Activated CD4-positive, alpha-beta T cell treated with anti-CD3 and anti-CD28 coated beads for 24 hours (primary cell): ENCODE data around the gene BMP6.
A peak's percentile ranks its signal among the peaks of the same experiment; 100 is the strongest.

Source experiments
- DNase-seq, 2 donors: peaks; one replicate each; pipeline ENCODE4 v3.0.0-alpha.2; 2020; ENCODE audit warnings: low read depth in 2 of 2

BMP6 gene

GRCh38 chr6:7725849-7726415 is at the start of gene BMP6:
TSS of gene BMP6 (plus strand) at chr6:7726099. CDS start at chr6:7726956, 857 bp downstream.
- peak; percentile 26 to 43 for DNase-seq

- DNase-seq = no peak
Observed at GRCh38 chr6:7677229-7677628, 48.7 kb upstream of the BMP6 start.

- DNase-seq = no peak
Observed at GRCh38 chr6:7680393-7681075, 45.4 kb upstream of the BMP6 start.

- no peak for DNase-seq
Observed at GRCh38 chr6:7681449-7681848, 44.5 kb upstream of the BMP6 start.

- DNase-seq = no peak
Observed at GRCh38 chr6:7684076-7684475, 41.8 kb upstream of the BMP6 start.

- DNase-seq = no peak
Observed at GRCh38 chr6:7684843-7685242, 41.1 kb upstream of the BMP6 start.

DNA sequence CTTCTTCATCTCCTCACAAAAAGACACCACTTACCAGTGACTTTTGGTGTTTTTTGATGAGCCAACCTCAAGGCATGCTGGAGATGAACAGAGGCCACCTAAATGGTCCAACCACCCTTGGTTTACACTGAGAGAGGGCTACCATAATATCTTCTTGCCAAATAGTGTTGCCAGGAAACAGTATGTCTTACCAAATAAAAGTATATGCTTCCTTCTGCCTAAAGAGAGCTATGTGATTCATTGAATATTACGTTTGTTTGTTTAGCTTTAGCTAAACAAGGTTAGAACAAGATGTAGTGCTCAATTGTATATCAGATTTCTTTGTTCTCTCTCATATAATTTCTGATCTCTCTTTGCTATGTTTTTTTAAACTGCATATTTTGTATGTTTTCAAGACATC is 40.6 kb upstream of the BMP6 start:
- no peak for DNase-seq

- DNase-seq = no peak
Observed at GRCh38 chr6:7687145-7688111, 38.5 kb upstream of the BMP6 start.

- no peak for DNase-seq
Observed at GRCh38 chr6:7691021-7691420, 34.9 kb upstream of the BMP6 start.

- no peak for DNase-seq
Observed at GRCh38 chr6:7691675-7692452, 34.0 kb upstream of the BMP6 start.

DNA sequence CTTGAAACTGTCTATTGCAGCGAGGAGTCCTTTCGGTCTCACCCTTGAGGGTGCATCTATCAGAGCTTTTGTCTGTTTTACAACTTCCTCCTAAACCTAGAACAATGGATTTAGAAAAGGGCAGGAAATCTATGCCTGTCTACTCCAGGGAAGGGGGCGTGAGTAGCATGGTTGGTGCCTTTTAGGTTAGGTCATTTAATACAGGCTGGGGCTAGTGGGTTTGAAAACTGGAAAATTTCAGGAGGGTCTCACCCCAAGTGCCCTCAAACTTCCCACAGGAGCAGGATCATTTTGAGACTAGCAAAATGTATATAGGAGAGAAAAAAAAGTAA is 33.5 kb upstream of the BMP6 start:
- DNase-seq = no peak

- no peak for DNase-seq
Observed at GRCh38 chr6:7693827-7694226, 32.1 kb upstream of the BMP6 start.

DNA sequence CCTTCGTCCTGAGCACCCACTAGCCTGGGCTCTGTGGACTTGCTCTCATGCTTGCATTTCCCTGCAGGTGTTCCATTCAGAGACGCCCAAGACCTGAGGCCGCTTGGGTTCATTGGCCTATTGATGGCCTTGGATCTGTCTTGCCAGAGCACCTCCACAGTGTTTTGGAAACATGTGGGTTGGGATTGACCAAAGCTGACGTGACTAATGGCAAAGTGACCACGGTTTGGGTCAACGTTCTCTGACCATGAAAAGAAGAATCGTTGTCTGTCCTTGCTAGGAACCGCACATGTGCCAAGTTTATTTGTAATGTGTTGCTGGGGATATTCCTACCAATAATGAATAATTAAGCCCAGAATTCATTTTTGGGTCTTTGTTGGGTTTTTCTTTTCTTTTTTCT is 29.8 kb upstream of the BMP6 start:
- DNase-seq = no peak

GRCh38 chr6:7697432-7697819 is 28.5 kb upstream of the BMP6 start:
- no peak for DNase-seq

GRCh38 chr6:7697820-7698623 is 27.9 kb upstream of the BMP6 start:
- no peak for DNase-seq

- no peak for DNase-seq
Observed at GRCh38 chr6:7701212-7701834, 24.6 kb upstream of the BMP6 start.

GRCh38 chr6:7703148-7703680 is 22.7 kb upstream of the BMP6 start:
- DNase-seq = no peak

GRCh38 chr6:7705483-7705882 is 20.4 kb upstream of the BMP6 start:
- DNase-seq = no peak

DNA sequence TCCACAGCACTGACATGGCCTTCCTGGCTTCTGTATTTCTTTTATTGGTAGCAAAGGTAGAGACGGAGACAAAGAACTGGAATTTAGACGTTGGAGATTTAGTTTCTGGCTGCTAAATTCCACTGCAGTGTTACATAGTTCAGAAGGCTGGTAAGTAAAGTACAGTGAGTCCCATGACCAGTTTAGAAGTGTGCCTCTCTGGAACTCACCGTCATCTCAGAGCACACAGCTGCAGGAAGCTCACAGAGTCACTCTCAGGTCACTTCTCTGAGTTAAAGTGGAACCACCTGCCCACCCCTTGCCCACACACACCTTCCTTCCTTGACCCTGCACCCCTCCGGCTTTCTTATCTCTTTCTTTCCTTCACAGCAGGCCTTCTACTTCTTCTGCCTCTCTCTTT is 19.6 kb upstream of the BMP6 start:
- no peak for DNase-seq

DNA sequence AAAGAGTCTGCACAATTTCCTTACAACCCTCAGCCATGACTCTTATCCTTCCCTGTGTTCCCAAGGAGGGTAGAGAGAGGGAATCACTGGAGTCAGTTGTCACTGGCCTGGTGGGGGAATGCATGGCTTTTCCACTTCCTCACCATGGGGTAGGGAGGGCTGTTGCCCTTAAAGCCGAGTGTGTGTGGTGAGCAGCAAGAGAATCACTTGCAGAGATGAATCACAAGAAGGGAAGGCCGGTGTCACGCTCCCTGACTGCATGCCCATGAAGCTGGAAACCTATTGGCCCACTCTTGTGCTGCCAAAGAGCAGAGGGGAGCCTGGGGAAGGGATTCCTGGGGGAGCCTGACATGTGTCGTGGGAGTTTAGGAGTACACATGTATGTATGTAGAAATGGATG is 18.1 kb upstream of the BMP6 start:
- DNase-seq = no peak
